Measurements from ENCODE around the gene TMPRSS11D.

DNA sequence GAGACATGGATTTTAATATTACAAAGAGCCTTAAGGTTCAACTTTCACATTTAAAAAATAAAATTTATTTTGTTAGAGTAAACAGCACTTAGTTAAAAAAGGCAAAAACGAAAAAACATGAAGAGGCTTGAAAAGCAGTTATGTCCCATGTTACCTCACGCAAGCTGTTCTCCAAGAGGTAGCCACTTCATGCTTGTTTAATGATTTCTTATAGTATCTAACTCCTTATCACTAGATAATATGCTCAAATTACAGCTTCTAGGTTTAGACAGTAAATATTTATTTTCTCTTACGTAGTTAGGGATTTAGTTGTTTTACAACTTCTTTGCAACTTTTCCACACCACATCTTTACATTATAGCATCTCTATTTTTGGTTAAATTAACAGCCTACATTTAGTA, 27.8 kb upstream of the TMPRSS11D start:
- TF ChIP-seq POLR2A (IDR thresholded peaks at IDR 0.05), result no peak
- TF ChIP-seq, protein P1, sequence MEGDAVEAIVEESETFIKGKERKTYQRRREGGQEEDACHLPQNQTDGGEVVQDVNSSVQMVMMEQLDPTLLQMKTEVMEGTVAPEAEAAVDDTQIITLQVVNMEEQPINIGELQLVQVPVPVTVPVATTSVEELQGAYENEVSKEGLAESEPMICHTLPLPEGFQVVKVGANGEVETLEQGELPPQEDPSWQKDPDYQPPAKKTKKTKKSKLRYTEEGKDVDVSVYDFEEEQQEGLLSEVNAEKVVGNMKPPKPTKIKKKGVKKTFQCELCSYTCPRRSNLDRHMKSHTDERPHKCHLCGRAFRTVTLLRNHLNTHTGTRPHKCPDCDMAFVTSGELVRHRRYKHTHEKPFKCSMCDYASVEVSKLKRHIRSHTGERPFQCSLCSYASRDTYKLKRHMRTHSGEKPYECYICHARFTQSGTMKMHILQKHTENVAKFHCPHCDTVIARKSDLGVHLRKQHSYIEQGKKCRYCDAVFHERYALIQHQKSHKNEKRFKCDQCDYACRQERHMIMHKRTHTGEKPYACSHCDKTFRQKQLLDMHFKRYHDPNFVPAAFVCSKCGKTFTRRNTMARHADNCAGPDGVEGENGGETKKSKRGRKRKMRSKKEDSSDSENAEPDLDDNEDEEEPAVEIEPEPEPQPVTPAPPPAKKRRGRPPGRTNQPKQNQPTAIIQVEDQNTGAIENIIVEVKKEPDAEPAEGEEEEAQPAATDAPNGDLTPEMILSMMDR (IDR thresholded peaks at IDR 0.05), result no peak

Measured in heart left ventricle (tissue), 13 donors.